ENCODE measurements around the gene GSTT2B. TPM values are rescaled to one million over a fixed set of nuclear protein-coding genes. Genes with fewer than 3 reads are reported as not detected.

The GSTT2B gene
- polyA plus RNA-seq, 1 of the 3 experiments (the other 2 are of a cell fraction): 32.8 TPM

GRCh38 chr22:23913661-23914353, 47.2 kb downstream of the GSTT2B start (continued):
- TF ChIP-seq, protein P1, sequence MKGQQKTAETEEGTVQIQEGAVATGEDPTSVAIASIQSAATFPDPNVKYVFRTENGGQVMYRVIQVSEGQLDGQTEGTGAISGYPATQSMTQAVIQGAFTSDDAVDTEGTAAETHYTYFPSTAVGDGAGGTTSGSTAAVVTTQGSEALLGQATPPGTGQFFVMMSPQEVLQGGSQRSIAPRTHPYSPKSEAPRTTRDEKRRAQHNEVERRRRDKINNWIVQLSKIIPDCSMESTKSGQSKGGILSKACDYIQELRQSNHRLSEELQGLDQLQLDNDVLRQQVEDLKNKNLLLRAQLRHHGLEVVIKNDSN (IDR thresholded peaks at IDR 0.05; ENCODE audit: borderline replicate concordance, low read depth): no peak
- TF ChIP-seq TAF1 (IDR thresholded peaks at IDR 0.05; ENCODE audit: borderline replicate concordance, low read depth, low read length): peak; percentile 73
- TF ChIP-seq PBX3 (IDR thresholded peaks at IDR 0.05): no peak
- no peak for TF ChIP-seq JUND (IDR thresholded peaks at IDR 0.05)
- no peak for TF ChIP-seq EP300 (IDR thresholded peaks at IDR 0.05; ENCODE audit: borderline replicate concordance in 1 of 2, low read depth in 1 of 2, low read length in 1 of 2)
- no peak for TF ChIP-seq RCOR1 (IDR thresholded peaks at IDR 0.05; ENCODE audit: low read length)
- no peak for TF ChIP-seq MEF2A (IDR thresholded peaks at IDR 0.05; ENCODE audit: borderline replicate concordance, low read depth)
- TF ChIP-seq YY1 (IDR thresholded peaks at IDR 0.05; ENCODE audit: low read depth): peak; percentile 65; the same call in 1 of the 2 replicates
- no peak for TF ChIP-seq EZH2phosphoT487 (IDR thresholded peaks at IDR 0.05; ENCODE audit: borderline replicate concordance, low read depth)
- TF ChIP-seq SMC3 (IDR thresholded peaks at IDR 0.05; ENCODE audit: low read depth, low read length): no peak
- TF ChIP-seq RAD21 (IDR thresholded peaks at IDR 0.05; ENCODE audit: low read length): no peak
- TF ChIP-seq, protein P2, sequence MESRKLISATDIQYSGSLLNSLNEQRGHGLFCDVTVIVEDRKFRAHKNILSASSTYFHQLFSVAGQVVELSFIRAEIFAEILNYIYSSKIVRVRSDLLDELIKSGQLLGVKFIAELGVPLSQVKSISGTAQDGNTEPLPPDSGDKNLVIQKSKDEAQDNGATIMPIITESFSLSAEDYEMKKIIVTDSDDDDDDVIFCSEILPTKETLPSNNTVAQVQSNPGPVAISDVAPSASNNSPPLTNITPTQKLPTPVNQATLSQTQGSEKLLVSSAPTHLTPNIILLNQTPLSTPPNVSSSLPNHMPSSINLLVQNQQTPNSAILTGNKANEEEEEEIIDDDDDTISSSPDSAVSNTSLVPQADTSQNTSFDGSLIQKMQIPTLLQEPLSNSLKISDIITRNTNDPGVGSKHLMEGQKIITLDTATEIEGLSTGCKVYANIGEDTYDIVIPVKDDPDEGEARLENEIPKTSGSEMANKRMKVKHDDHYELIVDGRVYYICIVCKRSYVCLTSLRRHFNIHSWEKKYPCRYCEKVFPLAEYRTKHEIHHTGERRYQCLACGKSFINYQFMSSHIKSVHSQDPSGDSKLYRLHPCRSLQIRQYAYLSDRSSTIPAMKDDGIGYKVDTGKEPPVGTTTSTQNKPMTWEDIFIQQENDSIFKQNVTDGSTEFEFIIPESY (IDR thresholded peaks at IDR 0.05; ENCODE audit: borderline replicate concordance, low read depth): no peak
- TF ChIP-seq, protein P3, sequence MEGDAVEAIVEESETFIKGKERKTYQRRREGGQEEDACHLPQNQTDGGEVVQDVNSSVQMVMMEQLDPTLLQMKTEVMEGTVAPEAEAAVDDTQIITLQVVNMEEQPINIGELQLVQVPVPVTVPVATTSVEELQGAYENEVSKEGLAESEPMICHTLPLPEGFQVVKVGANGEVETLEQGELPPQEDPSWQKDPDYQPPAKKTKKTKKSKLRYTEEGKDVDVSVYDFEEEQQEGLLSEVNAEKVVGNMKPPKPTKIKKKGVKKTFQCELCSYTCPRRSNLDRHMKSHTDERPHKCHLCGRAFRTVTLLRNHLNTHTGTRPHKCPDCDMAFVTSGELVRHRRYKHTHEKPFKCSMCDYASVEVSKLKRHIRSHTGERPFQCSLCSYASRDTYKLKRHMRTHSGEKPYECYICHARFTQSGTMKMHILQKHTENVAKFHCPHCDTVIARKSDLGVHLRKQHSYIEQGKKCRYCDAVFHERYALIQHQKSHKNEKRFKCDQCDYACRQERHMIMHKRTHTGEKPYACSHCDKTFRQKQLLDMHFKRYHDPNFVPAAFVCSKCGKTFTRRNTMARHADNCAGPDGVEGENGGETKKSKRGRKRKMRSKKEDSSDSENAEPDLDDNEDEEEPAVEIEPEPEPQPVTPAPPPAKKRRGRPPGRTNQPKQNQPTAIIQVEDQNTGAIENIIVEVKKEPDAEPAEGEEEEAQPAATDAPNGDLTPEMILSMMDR (IDR thresholded peaks at IDR 0.05): no peak
- peak; percentile 56 for TF ChIP-seq CHD2 (IDR thresholded peaks at IDR 0.05; ENCODE audit: low read length, partially characterized antibody)

GRCh38 chr22:23913306-23913660, 47.7 kb downstream of the GSTT2B start:
- no peaks in the 10 kb centered on the region for H3K79me2 ChIP-seq (ENCODE audit: insufficient read depth)
- ChIA-PET POLR2A (interaction anchor here (1.0 to 2.6 kb wide), 5 partner anchors 10 to 55 kb away, joined by 3 to 15 read pairs (median 7); partner anchors contain the start of gene MIF), CTCF (interaction anchor here (0.6 to 2.0 kb wide), 5 partner anchors 11 to 74 kb away, joined by 3 to 8 read pairs (median 5); partner anchors contain the start of genes DERL3 and MIF)
- H3K9me3 ChIP-seq: no peaks in the 10 kb centered on the region
- H3K4me2 ChIP-seq: peak overlapping the region; percentile 84
- peak overlapping the region; percentile 68 for H3K4me3 ChIP-seq (ENCODE audit: low read depth in 2 of 2, low read length in 1 of 2)
- DNase-seq: no peak
- peak overlapping the region; percentile 77 to 97 for H3K27ac ChIP-seq (ENCODE audit: low read depth in 2 of 2, low read length in 1 of 2)
- 0% methylated on average over 1 of the region's 1 CpG for WGBS (ENCODE audit: low lambda C conversion rate)
- H3K27me3 ChIP-seq (ENCODE audit: insufficient read depth): no peaks in the 10 kb centered on the region
- H3F3A ChIP-seq (replicated peaks; ENCODE audit: insufficient read depth): peaks cover 14% of the 10 kb centered on the region
- H3K4me1 ChIP-seq (ENCODE audit: control insufficient read depth in 1 of 2, insufficient read depth in 2 of 2, low read depth in 1 of 2, low read length in 1 of 2): peaks cover 0 to 6% of the 10 kb centered on the region in 2 experiments; a peak in 2 of 4 replicates
- H2AFZ ChIP-seq (ENCODE audit: low read depth): peak overlapping the region; percentile 75
- H4K20me1 ChIP-seq (ENCODE audit: insufficient read depth): no peaks in the 10 kb centered on the region
- no peaks in the 10 kb centered on the region for H3K9me2 ChIP-seq
- H3K36me3 ChIP-seq (replicated peaks in 1 of 2; ENCODE audit: control insufficient read depth in 1 of 2, insufficient read depth in 2 of 2, low read length in 1 of 2): no peaks in the 10 kb centered on the region
- peak overlapping the region; percentile 79 for H3K9ac ChIP-seq
- TF ChIP-seq RCOR1 (IDR thresholded peaks at IDR 0.05; ENCODE audit: low read length) (no peak), TEAD4 (IDR thresholded peaks at IDR 0.05; ENCODE audit: borderline replicate concordance, insufficient read depth) (no peak), GATA2 (CRISPR knock-in tag; IDR thresholded peaks at IDR 0.05) (no peak), RAD21 (IDR thresholded peaks at IDR 0.05; ENCODE audit: low read length) (no peak), RFX5 (IDR thresholded peaks at IDR 0.05; ENCODE audit: low read length) (no peak), EP300 (IDR thresholded peaks at IDR 0.05; ENCODE audit: borderline replicate concordance in 1 of 2, low read depth in 1 of 2, low read length in 1 of 2) (no peak), MAX (IDR thresholded peaks at IDR 0.05; ENCODE audit: low read depth) (no peak)
- TF ChIP-seq, protein P3 (IDR thresholded peaks at IDR 0.05): no peak
- TF ChIP-seq, protein P2 (IDR thresholded peaks at IDR 0.05; ENCODE audit: borderline replicate concordance, low read depth): no peak
